ENCODE measurements around the gene CFB. TPM values are rescaled to one million over a fixed set of nuclear protein-coding genes. Genes with fewer than 3 reads are reported as not detected.

Gene CFB
- polyA plus RNA-seq, 1 experiment = 6.7 TPM

GRCh38 chr6:31948753-31949413 is 3.0 kb downstream of the CFB start:
- POLR2A ChIA-PET = no interaction called here
- CTCF ChIA-PET = no interaction called here
- Histone ChIP-seq H3K36me3 (ENCODE audit: control insufficient read depth, insufficient read depth, low read length) (peaks cover 8% of the 10 kb centered on the region), H3K27me3 (ENCODE audit: control insufficient read depth, insufficient read depth, low read length) (no peaks in the 10 kb centered on the region), H3K4me3 (ENCODE audit: low read depth, low read length) (no peak overlapping the region)
- DNase-seq (ENCODE audit: low read depth) = no peak
- TF ChIP-seq CTCF (IDR thresholded peaks at IDR 0.05; ENCODE audit: insufficient read depth, low read depth, low read length) = no peak

GRCh38 chr6:31949926-31950548 is 4.1 kb downstream of the CFB start:
- CTCF ChIA-PET = interaction anchor here (1.6 to 4.0 kb wide), 4 partner anchors 11 to 87 kb away, joined by 6 to 35 read pairs (median 23); partner anchors contain the start of genes NEU1 and ZBTB12
- TF ChIP-seq CTCF (IDR thresholded peaks at IDR 0.05; ENCODE audit: insufficient read depth, low read depth, low read length) = no peak

GRCh38 chr6:31952140-31952805 is 6.4 kb downstream of the CFB start:
- Histone ChIP-seq H3K4me3 (ENCODE audit: low read depth, low read length) (no peak overlapping the region), H3K27me3 (ENCODE audit: control insufficient read depth, insufficient read depth, low read length) (no peaks in the 10 kb centered on the region), H3K36me3 (ENCODE audit: control insufficient read depth, insufficient read depth, low read length) (peaks cover 22% of the 10 kb centered on the region)
- DNase-seq (ENCODE audit: low read depth) = no peak
- ChIA-PET CTCF (interaction anchor here (0.5 to 4.0 kb wide), 32 partner anchors 9 to 406 kb away, joined by 3 to 35 read pairs (median 5); partner anchors contain the start of genes ATP6V1G2, EHMT2, LY6G5C and NFKBIL1), POLR2A (interaction anchor here (0.6 to 0.9 kb wide), 2 partner anchors 50 to 131 kb away, joined by 3 to 4 read pairs; partner anchors contain the start of gene ZBTB12)
- peak; percentile 92 for TF ChIP-seq CTCF (IDR thresholded peaks at IDR 0.05; ENCODE audit: insufficient read depth, low read depth, low read length)

More at GRCh38 chr6:31949926-31950548, 4.1 kb downstream of the CFB start:
- POLR2A ChIA-PET = interaction anchor here (0.5 kb wide), 1 partner anchor 33 kb away, joined by 3 read pairs; no protein-coding TSS in a partner anchor
- peaks cover 17% of the 10 kb centered on the region for H3K36me3 ChIP-seq (ENCODE audit: control insufficient read depth, insufficient read depth, low read length)
- DNase-seq (ENCODE audit: low read depth) = no peak
- H3K27me3 ChIP-seq (ENCODE audit: control insufficient read depth, insufficient read depth, low read length) = no peaks in the 10 kb centered on the region
- H3K4me3 ChIP-seq (ENCODE audit: low read depth, low read length) = no peak overlapping the region

- DNase-seq (ENCODE audit: low read depth) = no peak
- Histone ChIP-seq H3K27me3 (ENCODE audit: control insufficient read depth, insufficient read depth, low read length) (no peaks in the 10 kb centered on the region), H3K4me3 (ENCODE audit: low read depth, low read length) (no peak overlapping the region), H3K36me3 (ENCODE audit: control insufficient read depth, insufficient read depth, low read length) (peaks cover 22% of the 10 kb centered on the region)
- POLR2A ChIA-PET = no interaction called here
- CTCF ChIA-PET = interaction anchor here (0.9 to 4.0 kb wide), 27 partner anchors 10 to 277 kb away, joined by 3 to 35 read pairs (median 6); partner anchors contain the start of genes EHMT2, LY6G5C and ZBTB12
- TF ChIP-seq CTCF (IDR thresholded peaks at IDR 0.05; ENCODE audit: insufficient read depth, low read depth, low read length) = no peak
Observed at GRCh38 chr6:31952890-31953289, 7.0 kb downstream of the CFB start.

GRCh38 chr6:31954511-31954910 is 8.6 kb downstream of the CFB start:
- Histone ChIP-seq H3K4me3 (ENCODE audit: low read depth, low read length) (no peak overlapping the region), H3K27me3 (ENCODE audit: control insufficient read depth, insufficient read depth, low read length) (no peaks in the 10 kb centered on the region), H3K36me3 (ENCODE audit: control insufficient read depth, insufficient read depth, low read length) (peaks cover 22% of the 10 kb centered on the region)
- ChIA-PET POLR2A (no interaction called here), CTCF (interaction anchor here (0.6 to 0.9 kb wide), 3 partner anchors 74 to 274 kb away, joined by 3 read pairs; no protein-coding TSS in a partner anchor)
- no peak for DNase-seq (ENCODE audit: low read depth)
- no peak for TF ChIP-seq CTCF (IDR thresholded peaks at IDR 0.05; ENCODE audit: insufficient read depth, low read depth, low read length)

Measured in BJ (cell line).